HL-60 (cell line): Measurements from ENCODE around the gene BBS9.

ENCODE experiments used
- CTCF ChIP-seq: IDR thresholded peaks from one replicate; pipeline ENCODE4 v1.5.1; 2011; ENCODE audit warnings: low read length, control low read depth, inconsistent platforms; ENCODE audit not compliant: insufficient read depth
- POLR2AphosphoS5 ChIP-seq: IDR thresholded peaks from 2 replicates; pipeline ENCODE4 v1.6.1; 2012; ENCODE audit warnings: low read depth

- TF ChIP-seq POLR2AphosphoS5 (no peak), CTCF (no peak)
Measured at GRCh38 chr7:33101906-33102305, 27.5 kb upstream of the BBS9 start.
